Esophagus squamous epithelium (tissue), 4 donors: Measurements from ENCODE around the gene HDAC7.

Experiments used
- POLR2A ChIP-seq, 4 donors: fragments of 450-650 bp; IDR thresholded peaks; one replicate each; pipeline ENCODE4 v1.6.1; 2017; ENCODE audit warnings: antibody characterized with exemption in 4 of 4, mild to moderate bottlenecking in 4 of 4, moderate library complexity in 3 of 4
- TF ChIP-seq, protein P1 (sequence below), 6 experiments: fragments of 450-650 bp in 4 of 6; fragments of 200-600 bp in 2 of 6; sonication (generic) in 2 of 6; IDR thresholded peaks; one replicate each; pipeline ENCODE4 v1.5.1; 2016 to 2019; ENCODE audit warnings: antibody characterized with exemption in 6 of 6, mild to moderate bottlenecking in 4 of 6, moderate library complexity in 4 of 6

DNA sequence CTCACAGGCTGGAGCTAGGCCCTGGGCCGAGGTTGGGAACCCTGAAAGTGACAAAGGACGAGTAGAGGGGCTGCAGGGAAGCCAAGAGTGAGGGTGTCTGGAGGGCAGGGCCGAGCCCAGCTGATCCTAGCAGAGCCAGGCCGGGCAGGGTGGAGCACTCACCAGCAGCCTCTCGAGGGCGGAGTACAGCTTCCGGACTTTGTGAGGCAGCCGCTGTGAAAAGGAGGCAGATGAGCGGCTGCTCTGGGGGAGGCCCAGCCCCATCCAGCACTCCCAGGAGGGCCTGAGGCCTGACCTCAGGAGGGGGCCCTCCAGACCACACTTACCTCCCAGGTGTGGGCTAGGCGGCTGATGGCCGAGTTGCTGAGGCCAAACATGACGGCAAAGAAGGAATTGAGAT is 79.7 kb downstream of the HDAC7 start:
- no peak for TF ChIP-seq POLR2A (IDR thresholded peaks at IDR 0.05)
- TF ChIP-seq, protein P1, sequence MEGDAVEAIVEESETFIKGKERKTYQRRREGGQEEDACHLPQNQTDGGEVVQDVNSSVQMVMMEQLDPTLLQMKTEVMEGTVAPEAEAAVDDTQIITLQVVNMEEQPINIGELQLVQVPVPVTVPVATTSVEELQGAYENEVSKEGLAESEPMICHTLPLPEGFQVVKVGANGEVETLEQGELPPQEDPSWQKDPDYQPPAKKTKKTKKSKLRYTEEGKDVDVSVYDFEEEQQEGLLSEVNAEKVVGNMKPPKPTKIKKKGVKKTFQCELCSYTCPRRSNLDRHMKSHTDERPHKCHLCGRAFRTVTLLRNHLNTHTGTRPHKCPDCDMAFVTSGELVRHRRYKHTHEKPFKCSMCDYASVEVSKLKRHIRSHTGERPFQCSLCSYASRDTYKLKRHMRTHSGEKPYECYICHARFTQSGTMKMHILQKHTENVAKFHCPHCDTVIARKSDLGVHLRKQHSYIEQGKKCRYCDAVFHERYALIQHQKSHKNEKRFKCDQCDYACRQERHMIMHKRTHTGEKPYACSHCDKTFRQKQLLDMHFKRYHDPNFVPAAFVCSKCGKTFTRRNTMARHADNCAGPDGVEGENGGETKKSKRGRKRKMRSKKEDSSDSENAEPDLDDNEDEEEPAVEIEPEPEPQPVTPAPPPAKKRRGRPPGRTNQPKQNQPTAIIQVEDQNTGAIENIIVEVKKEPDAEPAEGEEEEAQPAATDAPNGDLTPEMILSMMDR (IDR thresholded peaks at IDR 0.05): no peak
